Sigmoid colon (tissue), 4 donors: ENCODE results near the gene FGF5.

Source experiments
- EP300 ChIP-seq, 4 donors: sonication (generic); formaldehyde crosslinking; IDR thresholded peaks; one replicate each; pipeline ENCODE4 v1.6.1; 2017; ENCODE audit warnings: antibody characterized with exemption in 4 of 4
- POLR2A ChIP-seq, 2 donors: fragments of 450-650 bp; IDR thresholded peaks; one replicate each; pipeline ENCODE4 v1.6.1; 2016; ENCODE audit warnings: antibody characterized with exemption in 2 of 2, mild to moderate bottlenecking in 2 of 2, moderate library complexity in 2 of 2
- POLR2AphosphoS5 ChIP-seq, 4 donors: sonication (generic); formaldehyde crosslinking; IDR thresholded peaks; one replicate each; pipeline ENCODE4 v1.6.1; 2017; ENCODE audit warnings: antibody characterized with exemption in 4 of 4
- TF ChIP-seq, protein P1 (sequence below), 4 experiments: fragments of 450-650 bp in 3 of 4; fragments of 200-600 bp in 1 of 4; IDR thresholded peaks; one replicate each; pipeline ENCODE4 v1.5.1; 2016 to 2019; ENCODE audit warnings: antibody characterized with exemption in 4 of 4, mild to moderate bottlenecking in 3 of 4, moderate library complexity in 2 of 4

DNA sequence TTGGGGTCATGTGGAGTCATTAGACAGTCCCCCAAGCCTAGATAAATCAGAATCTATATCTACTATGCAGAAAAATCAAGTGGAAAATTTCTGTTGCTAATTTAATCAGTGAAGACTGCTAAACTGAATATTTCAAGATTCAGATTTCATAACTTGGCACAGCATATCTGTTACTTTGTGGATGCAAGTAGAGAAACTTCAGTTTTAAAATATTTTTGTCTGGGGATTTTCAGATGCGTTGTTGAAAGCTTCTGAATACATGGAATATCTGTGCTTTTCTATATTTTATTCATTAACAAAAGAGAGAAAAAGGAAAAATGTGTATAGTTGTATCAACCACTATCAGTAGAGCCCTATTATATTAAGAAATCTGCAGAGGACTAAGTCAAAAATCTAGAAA, 4.4 kb downstream of the FGF5 start:
- TF ChIP-seq, protein P1, sequence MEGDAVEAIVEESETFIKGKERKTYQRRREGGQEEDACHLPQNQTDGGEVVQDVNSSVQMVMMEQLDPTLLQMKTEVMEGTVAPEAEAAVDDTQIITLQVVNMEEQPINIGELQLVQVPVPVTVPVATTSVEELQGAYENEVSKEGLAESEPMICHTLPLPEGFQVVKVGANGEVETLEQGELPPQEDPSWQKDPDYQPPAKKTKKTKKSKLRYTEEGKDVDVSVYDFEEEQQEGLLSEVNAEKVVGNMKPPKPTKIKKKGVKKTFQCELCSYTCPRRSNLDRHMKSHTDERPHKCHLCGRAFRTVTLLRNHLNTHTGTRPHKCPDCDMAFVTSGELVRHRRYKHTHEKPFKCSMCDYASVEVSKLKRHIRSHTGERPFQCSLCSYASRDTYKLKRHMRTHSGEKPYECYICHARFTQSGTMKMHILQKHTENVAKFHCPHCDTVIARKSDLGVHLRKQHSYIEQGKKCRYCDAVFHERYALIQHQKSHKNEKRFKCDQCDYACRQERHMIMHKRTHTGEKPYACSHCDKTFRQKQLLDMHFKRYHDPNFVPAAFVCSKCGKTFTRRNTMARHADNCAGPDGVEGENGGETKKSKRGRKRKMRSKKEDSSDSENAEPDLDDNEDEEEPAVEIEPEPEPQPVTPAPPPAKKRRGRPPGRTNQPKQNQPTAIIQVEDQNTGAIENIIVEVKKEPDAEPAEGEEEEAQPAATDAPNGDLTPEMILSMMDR (IDR thresholded peaks at IDR 0.05), result no peak
- TF ChIP-seq EP300 (IDR thresholded peaks at IDR 0.05) (no peak), POLR2AphosphoS5 (IDR thresholded peaks at IDR 0.05) (no peak), POLR2A (IDR thresholded peaks at IDR 0.05) (no peak)
